HEK293T (cell line): ENCODE data around the gene FNDC11.

Experiments used
- FOXA1 ChIP-seq: fragments of 450-650 bp; IDR thresholded peaks from 2 replicates; pipeline ENCODE4 v1.6.1; 2016; ENCODE audit warnings: mild to moderate bottlenecking
- SP1 ChIP-seq: fragments of 450-650 bp; IDR thresholded peaks from 2 replicates; pipeline ENCODE4 v1.6.1; 2017
- SUZ12 ChIP-seq: fragments of 450-650 bp; IDR thresholded peaks from 2 replicates; pipeline ENCODE4 v1.6.1; 2016; ENCODE audit warnings: mild to moderate bottlenecking

DNA sequence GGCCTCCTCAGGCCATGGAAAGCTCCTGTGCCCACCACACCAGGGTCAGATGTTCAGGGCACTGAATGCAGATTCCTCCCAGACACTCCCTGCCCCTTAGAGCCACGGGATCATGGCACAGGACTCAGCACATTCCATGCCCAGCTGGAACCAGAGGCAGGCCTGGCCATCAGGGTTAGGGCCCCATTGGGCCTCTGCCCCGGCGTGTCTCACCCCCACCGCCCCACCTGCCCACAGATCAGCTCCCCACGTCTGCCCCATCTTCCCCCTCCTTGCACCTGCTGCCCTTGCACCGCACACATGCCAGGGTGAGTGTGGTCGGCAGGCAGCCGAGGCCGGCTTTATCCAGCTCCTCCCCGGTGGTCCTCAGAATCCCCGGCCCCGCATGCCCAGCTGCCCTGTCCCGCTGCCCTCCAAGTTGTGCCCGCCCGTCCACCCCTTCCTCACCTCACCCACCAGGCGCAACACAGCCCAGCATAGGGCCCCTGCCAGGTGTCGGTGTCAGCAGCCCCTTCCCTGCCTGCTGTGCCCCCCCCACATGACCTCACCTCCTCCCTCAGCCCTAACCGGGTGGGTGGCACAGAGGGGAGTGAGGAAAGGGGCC, 4.2 kb upstream of the FNDC11 start:
- TF ChIP-seq SUZ12 (no peak), SP1 (no peak), FOXA1 (no peak)
